CD4-positive, alpha-beta T cell (primary cell): Measurements from ENCODE around the gene MARCHF9. TPM values are rescaled to one million over a fixed set of nuclear protein-coding genes. Genes with fewer than 3 reads are reported as not detected.

Experiments
- ATAC-seq: fragments of 200-7000 bp; cut with Tn5 transposase; one replicate; pipeline ENCODE4 v1.10.0; 2022; ENCODE audit warnings: mild to moderate bottlenecking; ENCODE audit not compliant: poor library complexity
- CTCF ChIA-PET: fragments of 350-600 bp; sonication (Branson Sonifier 250); formaldehyde crosslinking; loops from one replicate; lab custom pipeline; 2021; ENCODE audit warnings: antibody characterized with exemption, inconsistent platforms; lab: Charles Lee
- POLR2A ChIA-PET: fragments of 350-600 bp; sonication (Branson Sonifier 250); formaldehyde crosslinking; loops from one replicate; lab custom pipeline; 2021; ENCODE audit warnings: antibody characterized with exemption, inconsistent platforms; lab: Charles Lee
- DNase-seq, 14 experiments: peaks; one replicate each; pipeline ENCODE4 v3.0.0-alpha.2; 2013 to 2020; ENCODE audit warnings: mixed read lengths in 2 of 14
- H3K27ac ChIP-seq, 2 donors: one replicate each; pipeline versions ENCODE4 v1.5.1 to v1.7.0; 2013; ENCODE audit warnings: low read length in 2 of 2, low read depth in 1 of 2, mild to moderate bottlenecking in 1 of 2
- H3K27me3 ChIP-seq, 2 experiments: 1 replicate in 1 of 2; 2 replicates in 1 of 2; pipeline versions ENCODE4 v1.6.1 to v1.7.0; 2013; ENCODE audit warnings: low read length in 2 of 2, control low read depth in 1 of 2, mild to moderate bottlenecking in 1 of 2, moderate library complexity in 1 of 2; ENCODE audit not compliant: insufficient read depth in 2 of 2, control insufficient read depth in 1 of 2
- H3K36me3 ChIP-seq: one replicate; pipeline ENCODE4 v1.6.1; 2013; ENCODE audit warnings: low read length, control low read depth; ENCODE audit not compliant: insufficient read depth
- H3K4me1 ChIP-seq: one replicate; pipeline ENCODE4 v1.6.1; 2013; ENCODE audit warnings: low read length, control low read depth; ENCODE audit not compliant: insufficient read depth
- H3K4me3 ChIP-seq: one replicate; pipeline ENCODE4 v1.5.1; 2013; ENCODE audit warnings: mild to moderate bottlenecking, low read length, moderate library complexity
- H3K9me3 ChIP-seq, 2 experiments: 1 replicate in 1 of 2; 2 replicates in 1 of 2; pipeline versions ENCODE4 v1.6.1 to v1.7.0; 2013; ENCODE audit warnings: low read length in 2 of 2, mild to moderate bottlenecking in 2 of 2, control low read depth in 1 of 2, moderate library complexity in 1 of 2; ENCODE audit not compliant: control insufficient read depth in 1 of 2, insufficient read depth in 1 of 2
- H3K27ac Mint-ChIP-seq: one replicate; pipeline ENCODE4 v1.8.0; 2020; ENCODE audit warnings: mixed read lengths
- H3K27me3 Mint-ChIP-seq: one replicate; pipeline ENCODE4 v1.8.0; 2021; ENCODE audit warnings: mixed read lengths
- H3K36me3 Mint-ChIP-seq: one replicate; pipeline ENCODE4 v1.8.0; 2021; ENCODE audit warnings: low read depth, mixed read lengths
- H3K4me1 Mint-ChIP-seq: one replicate; pipeline ENCODE4 v1.8.0; 2021; ENCODE audit warnings: low read depth, mixed read lengths
- H3K4me3 Mint-ChIP-seq: one replicate; pipeline ENCODE4 v1.8.0; 2020; ENCODE audit warnings: mild to moderate bottlenecking, mixed read lengths
- H3K9me3 Mint-ChIP-seq: one replicate; pipeline ENCODE4 v1.8.0; 2020; ENCODE audit warnings: mixed read lengths
- CTCF ChIP-seq: fragments of 200-600 bp; IDR thresholded peaks from one replicate; pipeline ENCODE4 v1.8.0; 2022; ENCODE audit warnings: antibody characterized with exemption, mild to moderate bottlenecking
- intact Hi-C, 2 experiments: fragments of 100-400 bp; cut with DNase I in 1 of 2; cut with micrococcal nuclease in 1 of 2; formaldehyde crosslinking; loops; one replicate each; pipeline versions ENCODE4 v1.15.1 to v1.9.0; 2023 to 2025; cut with DNase I, micrococcal nuclease
- total RNA-seq, 174 experiments: library from RNA in 2 of 174; stranded (reverse) in 2 of 174; gene quantifications; one replicate each; pipeline ENCODE4 v1.2.3 and lab custom pipeline; 2021 to 2026

The MARCHF9 gene
- total RNA-seq, 2 experiments from 2014 or later, result 39.9 to 40.8 TPM

DNA sequence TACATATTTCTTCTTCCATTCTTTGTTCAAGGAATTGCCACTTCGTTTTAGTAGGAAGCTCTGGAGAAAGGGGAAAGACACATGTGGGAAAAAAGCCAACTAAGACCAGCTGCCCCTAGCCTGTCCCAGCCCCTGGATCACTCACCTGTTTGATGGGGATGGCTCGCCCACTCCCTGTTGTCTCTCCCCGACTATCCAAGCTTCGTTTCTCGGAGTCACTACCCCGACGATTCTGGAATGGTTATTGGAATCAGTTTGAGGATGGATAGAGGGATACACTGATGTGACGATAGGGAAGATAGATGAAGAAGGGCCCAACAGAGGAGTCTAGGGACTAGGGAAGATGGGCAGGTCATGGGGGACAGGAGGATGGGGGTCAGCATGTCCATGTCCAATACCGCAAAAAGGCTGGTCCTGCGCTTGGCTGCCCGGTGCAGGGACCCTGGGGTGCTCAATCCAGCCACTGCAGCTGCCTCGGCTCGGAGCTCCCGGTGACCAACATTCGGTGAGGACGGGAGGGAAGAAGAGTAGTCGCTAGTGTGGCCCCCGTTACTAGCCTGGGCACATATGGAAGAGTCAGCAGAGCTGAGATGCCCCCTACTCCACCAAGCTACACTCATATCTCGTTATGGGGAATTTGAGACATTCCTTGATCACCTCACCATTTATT is 23.4 kb upstream of the MARCHF9 start:
- Mint-ChIP-seq H3K27ac (no peak overlapping the region), H3K4me3 (no peak overlapping the region), H3K36me3 (peaks cover 95% of the 10 kb centered on the region), H3K9me3 (no peaks in the 10 kb centered on the region), H3K4me1 (peaks cover 17% of the 10 kb centered on the region), H3K27me3 (no peaks in the 10 kb centered on the region)
- Histone ChIP-seq H3K27ac (no peak overlapping the region), H3K4me3 (no peak overlapping the region), H3K36me3 (peaks cover 97% of the 10 kb centered on the region), H3K9me3 (peaks cover 0 to 12% of the 10 kb centered on the region in 2 experiments), H3K4me1 (peaks cover 6% of the 10 kb centered on the region), H3K27me3 (no peaks in the 10 kb centered on the region)
- intact Hi-C loops, result no loop called here
- ChIA-PET CTCF (no interaction called here), POLR2A (interaction anchor here (1.7 kb wide), 1 partner anchor 9 kb away, joined by 6 read pairs; no protein-coding TSS in a partner anchor)
- TF ChIP-seq CTCF, result no peak
- no peak for ATAC-seq
- DNase-seq, result no peak

DNA sequence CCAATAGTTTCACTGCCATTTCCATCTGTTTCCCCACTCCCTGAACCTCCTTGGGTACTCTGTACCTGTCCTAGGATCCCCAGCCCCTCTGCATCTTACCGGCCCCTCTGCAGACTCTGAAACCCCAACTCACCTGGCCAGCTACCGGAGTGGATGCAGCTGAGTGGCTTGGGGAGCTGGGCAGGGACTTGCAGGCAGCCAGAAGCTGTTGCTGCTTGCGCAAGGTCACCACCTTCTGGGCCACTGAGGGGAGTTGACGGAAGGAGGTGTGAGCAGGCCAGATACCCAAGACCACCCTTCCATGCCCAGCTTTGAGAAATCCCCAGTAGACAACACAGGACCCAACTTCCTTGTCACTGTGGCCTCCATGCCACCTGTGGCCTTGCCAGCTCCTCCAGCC is 22.6 kb upstream of the MARCHF9 start:
- DNase-seq, result no peak
- peaks cover 93% of the 10 kb centered on the region for H3K36me3 Mint-ChIP-seq
- POLR2A ChIA-PET, result interaction anchor here (1.7 kb wide), 1 partner anchor 9 kb away, joined by 6 read pairs; no protein-coding TSS in a partner anchor

More for the DNA sequence above, 22.6 kb upstream of the MARCHF9 start:
- peaks cover 21% of the 10 kb centered on the region for H3K4me1 Mint-ChIP-seq
- no peak for TF ChIP-seq CTCF
- CTCF ChIA-PET, result interaction anchor here (1.3 kb wide), 1 partner anchor 27 kb away, joined by 3 read pairs; no protein-coding TSS in a partner anchor
- ATAC-seq, result no peak
- no peaks in the 10 kb centered on the region for H3K9me3 Mint-ChIP-seq
- intact Hi-C loops, result no loop called here
- Histone ChIP-seq H3K27me3 (no peaks in the 10 kb centered on the region), H3K9me3 (peaks cover 0 to 6% of the 10 kb centered on the region in 2 experiments), H3K36me3 (peaks cover 97% of the 10 kb centered on the region), H3K4me3 (no peak overlapping the region), H3K4me1 (peaks cover 13% of the 10 kb centered on the region), H3K27ac (no peak overlapping the region)
- no peak overlapping the region for H3K4me3 Mint-ChIP-seq
- H3K27me3 Mint-ChIP-seq, result no peaks in the 10 kb centered on the region
- H3K27ac Mint-ChIP-seq, result no peak overlapping the region
